Prostate gland (tissue), 2 donors: ENCODE measurements around the gene MAD1L1. TPM values are rescaled to one million over a fixed set of nuclear protein-coding genes. Genes with fewer than 3 reads are reported as not detected.

ENCODE experiments used
- DNase-seq: peaks from one replicate; pipeline ENCODE4 v3.0.0-alpha.2; 2019; ENCODE audit warnings: low spot score
- H3K27ac ChIP-seq, 2 donors: fragments of 200-600 bp; sonication (generic); 2 replicates each; pipeline ENCODE4 v1.5.1; 2017 to 2019
- H3K27me3 ChIP-seq: fragments of 200-600 bp; sonication (generic); replicated peaks from 2 replicates; pipeline ENCODE4 v1.5.1; 2019; ENCODE audit not compliant: insufficient read depth
- H3K36me3 ChIP-seq, 2 donors: fragments of 200-600 bp; sonication (generic); 1 replicate in 1 of 2; 2 replicates in 1 of 2; pipeline versions ENCODE4 v1.5.1 to v1.8.1; 2017 to 2019
- H3K4me1 ChIP-seq: fragments of 200-600 bp; sonication (generic); replicated peaks from 2 replicates; pipeline ENCODE4 v1.5.1; 2019
- H3K4me3 ChIP-seq, 2 donors: fragments of 200-600 bp; sonication (generic); 2 replicates each; pipeline ENCODE4 v1.5.1; 2017 to 2019
- H3K9me3 ChIP-seq: fragments of 200-600 bp; sonication (generic); 2 replicates; pipeline ENCODE4 v1.5.1; 2017
- CTCF ChIP-seq, 4 experiments: fragments of 200-600 bp in 2 of 4; fragments of 450-650 bp in 2 of 4; sonication (generic) in 2 of 4; IDR thresholded peaks; 1 replicate in 3 of 4; 2 replicates in 1 of 4; pipeline ENCODE4 v1.5.1; 2016 to 2019; ENCODE audit warnings: antibody characterized with exemption in 4 of 4, mild to moderate bottlenecking in 2 of 4, moderate library complexity in 2 of 4
- POLR2A ChIP-seq: fragments of 450-650 bp; IDR thresholded peaks from one replicate; pipeline ENCODE4 v1.6.1; 2016; ENCODE audit warnings: antibody characterized with exemption, mild to moderate bottlenecking
- POLR2AphosphoS5 ChIP-seq: sonication (generic); formaldehyde crosslinking; IDR thresholded peaks from one replicate; pipeline ENCODE4 v1.6.1; 2017; ENCODE audit warnings: antibody characterized with exemption
- WGBS: methylation state at CpG from one replicate; pipeline ENCODE4 v1.1.5; 2018; 5-methylcytosine and 5-hydroxymethylcytosine counted together
- intact Hi-C: fragments of 100-400 bp; cut with DNase I; formaldehyde crosslinking; loops from one replicate; pipeline ENCODE4 v1.14.2; 2022
- total RNA-seq, 2 donors: library from RNA; depleted of rRNA; stranded (reverse); fragments of >200 nt; gene quantifications; one replicate each; pipeline ENCODE4 v1.1.0, GENCODE V29; 2016

Gene MAD1L1
- total RNA-seq, 2 donors from 2014 or later = 79.3 to 91.9 TPM

GRCh38 chr7:2014391-2015241 lies 218.1 kb downstream of the MAD1L1 start:
- no peaks in the 10 kb centered on the region for H3K36me3 ChIP-seq
- H3K27me3 ChIP-seq = no peaks in the 10 kb centered on the region
- 78% methylated on average over 47 of the region's 47 CpGs for WGBS
- no peaks in the 10 kb centered on the region for H3K4me1 ChIP-seq
- no peak overlapping the region for H3K4me3 ChIP-seq
- DNase-seq = peak; percentile 72
- no peak for TF ChIP-seq CTCF (IDR thresholded peaks at IDR 0.05)
- no peak for TF ChIP-seq POLR2A
- no peak for TF ChIP-seq POLR2AphosphoS5
- intact Hi-C loops = no loop called here
- H3K27ac ChIP-seq = no peak overlapping the region
- H3K9me3 ChIP-seq = no peaks in the 10 kb centered on the region

GRCh38 chr7:2013381-2014311 lies 219.1 kb downstream of the MAD1L1 start:
- TF ChIP-seq POLR2AphosphoS5 (no peak), POLR2A (no peak), CTCF (IDR thresholded peaks at IDR 0.05) (no peak)
- Histone ChIP-seq H3K4me1 (no peaks in the 10 kb centered on the region), H3K27ac (no peak overlapping the region), H3K9me3 (no peaks in the 10 kb centered on the region), H3K27me3 (no peaks in the 10 kb centered on the region), H3K4me3 (no peak overlapping the region), H3K36me3 (no peaks in the 10 kb centered on the region)
- intact Hi-C loops = no loop called here
- 90% methylated on average over 29 of the region's 34 CpGs for WGBS
- DNase-seq = no peak

- WGBS = 48% methylated on average over 7 of the region's 8 CpGs
- Histone ChIP-seq H3K27ac (no peak overlapping the region), H3K4me1 (no peaks in the 10 kb centered on the region), H3K4me3 (no peak overlapping the region), H3K9me3 (no peaks in the 10 kb centered on the region), H3K36me3 (no peaks in the 10 kb centered on the region), H3K27me3 (no peaks in the 10 kb centered on the region)
- intact Hi-C loops = no loop called here
- no peak for TF ChIP-seq POLR2A
- TF ChIP-seq CTCF (IDR thresholded peaks at IDR 0.05) = no peak
- TF ChIP-seq POLR2AphosphoS5 = no peak
- no peak for DNase-seq
Observed at GRCh38 chr7:2012981-2013380, 219.8 kb downstream of the MAD1L1 start.

GRCh38 chr7:2012044-2012900 lies 220.5 kb downstream of the MAD1L1 start:
- no peak overlapping the region for H3K4me3 ChIP-seq
- H3K4me1 ChIP-seq = no peaks in the 10 kb centered on the region
- DNase-seq = no peak
- no peak overlapping the region for H3K27ac ChIP-seq
- H3K27me3 ChIP-seq = no peaks in the 10 kb centered on the region
- no peaks in the 10 kb centered on the region for H3K9me3 ChIP-seq
- H3K36me3 ChIP-seq = no peaks in the 10 kb centered on the region
- intact Hi-C loops = no loop called here
- WGBS = 93% methylated on average over 27 of the region's 28 CpGs
- TF ChIP-seq CTCF (IDR thresholded peaks at IDR 0.05) (no peak), POLR2A (no peak), POLR2AphosphoS5 (no peak)
